ENCODE results near the gene MBD2.

DNA sequence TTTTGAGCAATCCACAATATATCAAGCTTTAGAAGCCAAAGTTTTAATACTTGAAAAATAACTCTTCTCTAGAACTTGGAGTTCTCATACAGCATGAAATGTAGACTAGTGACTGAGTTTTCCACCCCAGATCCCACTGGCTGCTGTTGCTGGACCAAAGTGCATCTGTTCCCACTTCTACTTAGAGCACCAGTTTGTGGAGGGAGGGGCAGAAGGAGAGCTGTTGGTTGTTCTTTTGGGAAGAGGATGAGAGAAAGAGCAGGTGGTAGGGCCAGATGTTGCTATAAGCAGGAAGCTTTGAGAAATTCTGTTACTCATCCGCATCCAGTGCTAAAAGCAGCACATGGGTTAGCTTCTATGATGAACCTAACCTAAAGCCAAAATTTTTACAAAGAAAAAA is 59.0 kb downstream of the MBD2 start:
- TF ChIP-seq RAD21 (IDR thresholded peaks at IDR 0.05; ENCODE audit: low read depth), result no peak
- TF ChIP-seq CEBPB (IDR thresholded peaks at IDR 0.05), result no peak

Data from Ishikawa (cell line).